NK-92 treated with Interleukin-12 subunit alpha and Interleukin-12 subunit beta, amount 100 ng/mL, for 24 hours (cell line): ENCODE results near the gene MMP23B.
"Not testable (repeated sequence)": the region's sequence is repeated elsewhere in the genome, so short reads cannot be mapped to it uniquely, and the experiment has no call there.

Experiments used
- DNase-seq: peaks from one replicate; lab custom pipeline; 2025; lab: John Stamatoyannopoulos, UW

MMP23B gene

DNA sequence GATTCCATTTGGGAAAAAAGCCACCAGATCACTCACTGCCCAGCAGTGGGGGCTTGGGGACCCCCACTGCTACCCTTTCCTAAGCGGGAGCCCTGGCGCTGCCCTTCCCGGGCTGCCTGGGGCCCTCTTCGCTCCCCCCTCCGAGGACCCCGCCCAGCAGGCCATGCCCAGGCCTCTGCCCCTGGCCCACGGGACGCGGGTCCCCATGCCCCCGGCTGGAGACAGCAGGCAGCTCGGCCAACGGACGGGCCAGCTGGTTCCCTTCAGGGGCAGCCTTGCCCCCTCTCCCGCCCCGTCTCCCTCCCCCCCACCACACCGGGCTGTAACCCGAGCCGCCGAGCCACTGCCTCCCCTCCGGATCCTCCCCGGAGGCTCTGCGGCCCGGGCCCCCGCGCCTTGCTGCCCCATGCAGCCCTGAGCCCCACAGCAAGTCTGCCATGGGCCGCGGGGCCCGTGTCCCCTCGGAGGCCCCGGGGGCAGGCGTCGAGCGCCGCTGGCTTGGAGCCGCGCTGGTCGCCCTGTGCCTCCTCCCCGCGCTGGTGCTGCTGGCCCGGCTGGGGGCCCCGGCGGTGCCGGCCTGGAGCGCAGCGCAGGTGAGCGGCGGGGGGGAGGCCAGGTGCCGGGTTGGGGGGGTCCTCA is at the start of gene MMP23B:
Gene MMP23B (plus strand): TSS at position 392 of the 639 bp plus-strand sequence. CDS start 46 bp downstream, at position 438.
- no peak for DNase-seq

DNA sequence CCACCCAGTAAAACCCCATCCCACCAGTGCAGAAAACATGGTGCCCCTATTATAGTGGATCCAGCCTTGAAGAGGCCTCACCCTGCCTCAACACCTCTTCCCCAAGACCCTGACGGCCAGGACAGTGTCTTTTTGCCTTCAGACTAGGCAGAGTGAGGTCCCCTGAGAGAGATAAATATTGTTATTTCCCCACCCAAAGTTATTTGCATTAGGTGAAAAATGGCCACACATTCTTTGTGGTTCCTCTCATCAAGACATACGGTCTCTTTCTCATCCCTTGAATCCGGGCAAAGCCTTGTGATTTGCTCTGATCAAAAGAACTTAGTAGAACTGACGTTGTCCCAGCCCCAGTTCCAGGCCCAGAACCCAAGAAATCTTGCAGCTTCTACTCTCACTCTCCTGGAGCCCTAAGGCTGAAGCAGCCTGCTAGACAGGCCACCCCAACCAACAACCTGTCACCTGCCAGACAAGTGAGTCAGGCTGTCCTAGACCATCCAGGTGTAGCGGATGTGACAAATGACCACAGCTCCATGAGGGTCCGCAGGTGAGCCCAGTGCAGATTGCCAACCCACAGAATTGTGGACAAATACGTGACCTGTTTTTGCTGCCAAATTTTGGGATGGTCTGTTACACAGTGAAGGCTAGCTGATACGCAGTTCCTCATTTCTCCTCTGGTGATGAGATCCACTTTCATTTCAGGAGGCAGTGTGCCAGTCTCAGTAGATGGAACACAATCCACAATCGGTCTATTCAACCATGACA is 49.2 kb upstream of the MMP23B start:
- DNase-seq = no peak

DNA sequence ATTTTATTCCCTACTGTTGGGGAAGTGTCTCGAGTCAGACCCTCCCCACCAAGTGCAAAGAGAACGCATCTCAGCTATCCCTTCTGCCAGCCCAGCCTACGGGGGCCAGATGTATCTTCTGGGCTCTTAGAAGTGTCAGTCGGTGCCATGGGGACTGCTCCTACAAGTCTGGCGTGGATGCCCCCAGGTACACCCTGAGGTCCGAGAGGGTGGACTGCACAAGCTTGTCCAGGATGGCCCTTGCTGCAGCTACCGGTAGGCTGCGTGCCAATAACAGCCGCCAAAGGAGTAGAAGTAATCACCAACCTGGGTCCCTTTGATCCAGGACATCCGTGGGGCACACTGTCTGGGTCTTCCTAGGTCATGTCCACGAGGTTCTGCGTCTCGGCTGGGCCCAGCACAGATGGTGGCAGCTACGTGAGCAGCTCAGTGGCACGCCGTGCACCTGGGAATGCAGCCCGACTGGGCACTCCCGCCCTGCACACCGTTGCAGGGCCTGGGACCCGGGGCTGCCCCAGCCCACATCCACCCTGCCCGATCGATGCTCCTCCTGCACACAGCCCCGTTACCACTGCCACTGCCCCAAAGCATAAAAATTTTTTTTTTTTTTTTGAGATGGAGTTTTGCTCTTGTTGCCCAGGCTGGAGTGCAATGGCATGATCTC is 48.5 kb upstream of the MMP23B start:
- DNase-seq = no peak

DNA sequence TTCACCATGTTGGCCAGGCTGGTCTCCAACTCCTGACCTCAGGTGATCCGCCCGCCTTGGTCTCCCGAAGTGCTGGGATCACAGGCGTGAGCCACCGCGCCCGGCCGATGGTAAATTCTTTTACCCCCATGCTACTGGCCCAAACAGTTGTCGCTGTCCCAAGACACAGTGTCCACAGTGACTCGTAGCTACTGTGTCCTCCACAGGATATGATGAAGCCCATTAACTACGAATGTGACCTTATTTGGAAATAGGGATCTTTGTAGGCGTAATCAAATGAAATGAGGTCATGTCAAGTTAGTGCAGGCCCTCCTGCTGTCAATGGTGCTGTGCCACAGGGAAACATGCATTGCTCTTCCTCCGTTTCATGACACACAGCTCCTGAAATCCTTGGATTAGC is 40.5 kb upstream of the MMP23B start:
- no peak for DNase-seq

DNA sequence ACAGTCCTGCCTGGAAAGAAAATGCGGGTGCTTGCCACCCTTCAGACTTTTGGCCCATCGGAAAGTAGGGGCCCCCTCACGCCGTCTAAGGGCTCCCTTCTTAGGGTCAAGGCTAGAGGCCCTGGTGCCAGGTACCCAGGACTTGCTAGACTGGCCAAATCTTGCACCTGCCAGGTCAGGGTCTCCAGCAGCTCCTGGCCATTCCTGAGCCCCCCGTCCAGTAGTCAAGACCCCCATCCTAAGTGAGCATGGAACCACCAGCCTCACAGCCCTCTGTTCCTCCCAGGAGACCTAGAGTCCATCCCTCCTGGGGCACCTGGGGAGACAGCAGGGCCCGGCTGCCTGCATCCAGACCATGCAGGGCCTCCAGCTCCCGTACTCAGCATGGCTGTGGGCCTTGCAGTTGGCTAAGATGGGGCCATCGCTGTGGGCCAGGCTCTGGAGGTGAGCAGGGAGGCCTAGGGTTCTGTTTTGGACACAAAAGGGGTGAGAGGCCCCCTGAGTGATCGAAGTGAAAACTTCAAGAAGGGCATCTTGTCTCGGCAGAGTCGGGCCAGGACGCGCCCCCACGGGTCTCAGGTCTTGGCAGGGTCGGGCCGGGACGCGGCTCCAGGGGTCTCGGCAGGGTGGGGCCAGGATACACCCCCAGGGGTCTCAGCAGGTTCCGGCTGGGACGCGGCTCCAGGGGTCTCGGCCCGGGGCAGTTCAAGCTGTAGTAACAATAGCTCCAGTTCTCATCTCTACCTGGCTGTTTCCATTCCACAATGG is 38.0 kb upstream of the MMP23B start:
- DNase-seq = no peak

DNA sequence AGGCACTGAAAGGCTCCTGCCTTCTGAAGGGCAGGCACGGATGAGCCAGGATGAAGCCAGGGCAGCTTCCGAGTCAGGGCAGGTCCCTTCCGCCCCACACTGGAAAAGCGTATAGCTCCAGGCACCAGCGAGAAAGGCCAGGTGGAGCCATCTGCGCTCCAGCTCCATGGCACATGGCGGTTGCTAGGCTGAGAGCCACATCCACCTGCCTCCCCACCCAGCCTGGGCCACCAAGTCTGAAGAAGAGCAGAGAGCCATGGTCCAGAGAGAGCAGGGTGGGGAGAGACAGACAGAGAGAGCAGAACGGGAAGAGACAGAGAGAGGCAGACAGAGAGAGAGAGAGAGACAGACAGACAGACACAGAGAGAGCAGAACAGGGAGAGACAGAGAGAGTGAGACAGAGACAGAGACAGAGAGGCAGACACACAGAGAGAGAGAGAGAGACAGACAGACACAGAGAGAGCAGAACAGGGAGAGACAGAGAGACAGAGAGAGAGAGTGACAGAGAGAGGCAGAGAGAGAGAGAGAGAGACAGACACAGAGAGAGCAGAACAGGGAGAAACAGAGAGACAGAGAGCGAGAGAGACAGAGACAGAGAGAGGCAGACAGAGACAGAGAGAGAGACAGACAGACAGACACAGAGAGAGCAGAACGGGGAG is 37.2 kb upstream of the MMP23B start:
- DNase-seq = no peak

DNA sequence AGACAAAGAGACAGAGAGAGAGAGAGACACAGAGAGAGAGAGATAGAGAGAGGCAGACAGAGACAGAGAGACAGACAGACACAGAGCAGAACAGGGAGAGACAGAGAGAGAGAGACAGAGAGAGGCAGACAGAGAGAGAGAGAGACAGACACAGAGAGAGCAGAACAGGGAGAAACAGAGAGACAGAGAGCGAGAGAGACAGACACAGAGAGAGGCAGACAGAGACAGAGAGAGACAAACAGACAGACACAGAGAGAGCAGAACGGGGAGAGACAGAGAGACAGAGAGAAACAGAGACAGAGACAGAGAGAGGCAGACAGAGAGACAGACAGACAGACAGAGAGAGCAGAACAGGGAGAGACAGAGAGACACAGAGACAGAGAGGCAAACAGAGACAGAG is 36.6 kb upstream of the MMP23B start:
- not testable (repeated sequence) for DNase-seq

DNA sequence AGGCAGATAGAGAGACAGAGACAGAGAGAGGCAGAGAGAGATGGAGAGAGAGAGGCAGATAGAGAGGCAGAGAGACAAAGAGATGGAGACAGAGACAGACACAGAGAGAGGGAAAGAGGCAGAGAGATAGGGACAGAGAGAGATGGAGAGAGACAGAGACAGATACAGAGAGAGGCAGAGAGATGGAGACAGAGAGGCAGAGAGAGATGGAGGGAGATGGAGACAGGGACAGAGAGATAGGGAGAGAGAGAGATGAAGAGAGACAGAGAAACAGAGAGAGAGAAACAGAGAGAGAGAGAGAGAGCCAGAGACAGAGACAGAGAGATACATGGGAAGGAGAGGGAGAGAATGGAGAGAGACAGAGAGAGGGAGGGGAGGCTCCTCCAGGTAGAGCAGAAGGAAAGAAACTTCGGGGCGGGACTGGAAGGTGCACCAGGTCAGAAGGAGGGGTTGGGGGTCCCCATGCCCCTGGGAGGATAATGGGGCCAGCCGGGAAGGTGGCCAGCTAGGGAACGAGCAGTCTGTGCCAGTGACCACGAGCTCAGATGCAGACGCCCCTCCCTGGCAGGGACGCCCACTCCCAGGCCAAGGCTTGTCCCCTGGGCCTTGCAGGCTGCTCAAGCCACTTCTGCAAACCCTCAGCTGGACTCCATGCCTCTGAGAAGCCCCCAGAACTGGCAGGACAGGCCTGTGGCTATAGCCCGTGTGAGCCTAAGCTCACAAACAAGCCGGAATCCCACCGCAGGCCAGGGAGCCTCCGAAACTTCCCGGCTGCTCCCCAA is 35.3 kb upstream of the MMP23B start:
- DNase-seq = no peak

DNA sequence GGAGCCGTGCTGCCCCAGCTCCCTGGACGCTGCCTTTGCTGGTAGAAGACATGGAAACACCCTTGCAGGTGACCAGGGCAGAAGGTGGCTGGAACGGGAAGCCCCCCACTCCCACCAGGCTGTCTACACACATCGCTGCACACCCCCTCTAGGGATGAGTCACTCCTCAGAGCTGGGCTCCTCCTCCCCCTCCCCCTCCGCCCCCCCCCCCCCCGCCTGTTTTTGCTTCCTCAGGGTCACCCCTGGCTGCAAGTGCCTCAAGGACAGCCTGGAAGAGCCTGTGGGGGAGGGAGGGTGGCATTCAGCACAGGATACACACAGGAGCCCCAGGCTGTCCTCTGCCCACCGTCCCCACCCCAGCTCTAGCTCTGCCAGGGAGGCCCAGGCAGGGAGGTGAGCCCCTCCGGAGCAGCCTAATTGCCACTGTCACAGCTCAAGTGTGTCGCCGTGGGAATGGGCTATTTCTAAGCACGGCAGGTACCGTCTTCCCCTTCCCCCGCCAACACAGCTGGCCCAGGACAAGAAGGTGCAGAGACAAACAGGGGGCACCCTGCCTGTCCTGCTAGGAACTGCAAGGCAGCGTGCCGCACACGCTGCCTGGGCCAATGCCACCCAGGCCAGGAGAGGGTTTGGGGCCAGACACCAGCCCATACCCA is 34.6 kb upstream of the MMP23B start:
- DNase-seq = no peak

DNA sequence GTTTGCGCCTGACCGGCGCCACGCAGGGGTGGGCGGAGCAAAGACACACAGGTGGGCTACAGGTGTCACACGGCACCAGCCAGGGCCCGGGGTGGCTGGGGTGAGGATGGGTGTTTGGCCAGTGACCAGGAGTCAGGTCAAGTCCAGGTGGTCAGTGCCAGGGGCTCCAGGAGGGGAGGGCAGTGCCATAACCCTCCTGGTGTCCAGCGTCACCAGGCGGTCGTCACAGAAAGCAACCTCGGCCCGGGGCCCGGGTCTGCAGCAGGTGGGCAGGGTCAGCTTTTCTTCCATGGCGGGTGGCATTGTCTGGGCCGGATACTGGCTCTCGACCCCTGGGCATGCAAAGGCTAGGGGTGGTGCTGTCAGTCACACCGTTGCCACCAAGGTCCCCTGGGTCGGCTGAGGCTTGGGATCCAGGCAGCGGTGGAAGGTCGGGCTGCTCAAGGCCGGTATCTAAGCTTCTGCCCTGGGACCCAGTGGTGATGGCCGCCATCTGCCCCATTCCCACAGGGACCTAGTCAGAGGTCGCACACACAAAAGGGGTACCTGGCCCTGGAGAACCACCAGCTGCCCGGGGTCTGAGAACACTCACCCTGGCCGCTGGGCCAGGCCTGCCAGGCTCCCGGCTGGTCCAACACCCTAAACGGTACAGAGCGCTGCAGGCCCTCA is 33.8 kb upstream of the MMP23B start:
- DNase-seq = no peak

DNA sequence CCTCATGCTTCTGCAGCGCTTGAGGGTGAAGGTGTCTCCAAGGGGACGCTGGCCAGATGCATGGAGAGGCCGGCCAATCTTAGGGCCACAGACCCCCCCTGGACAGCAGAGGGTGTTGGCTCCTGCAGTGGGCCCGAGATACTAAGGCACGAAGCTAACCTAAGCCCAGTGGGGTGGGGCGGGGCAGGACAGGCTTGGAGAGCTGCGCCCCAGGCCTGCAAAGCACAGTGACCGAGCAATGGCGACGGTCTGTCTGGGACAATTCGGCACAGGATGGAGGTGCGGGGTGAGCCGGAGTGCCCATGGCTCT is 33.3 kb upstream of the MMP23B start:
- no peak for DNase-seq

DNA sequence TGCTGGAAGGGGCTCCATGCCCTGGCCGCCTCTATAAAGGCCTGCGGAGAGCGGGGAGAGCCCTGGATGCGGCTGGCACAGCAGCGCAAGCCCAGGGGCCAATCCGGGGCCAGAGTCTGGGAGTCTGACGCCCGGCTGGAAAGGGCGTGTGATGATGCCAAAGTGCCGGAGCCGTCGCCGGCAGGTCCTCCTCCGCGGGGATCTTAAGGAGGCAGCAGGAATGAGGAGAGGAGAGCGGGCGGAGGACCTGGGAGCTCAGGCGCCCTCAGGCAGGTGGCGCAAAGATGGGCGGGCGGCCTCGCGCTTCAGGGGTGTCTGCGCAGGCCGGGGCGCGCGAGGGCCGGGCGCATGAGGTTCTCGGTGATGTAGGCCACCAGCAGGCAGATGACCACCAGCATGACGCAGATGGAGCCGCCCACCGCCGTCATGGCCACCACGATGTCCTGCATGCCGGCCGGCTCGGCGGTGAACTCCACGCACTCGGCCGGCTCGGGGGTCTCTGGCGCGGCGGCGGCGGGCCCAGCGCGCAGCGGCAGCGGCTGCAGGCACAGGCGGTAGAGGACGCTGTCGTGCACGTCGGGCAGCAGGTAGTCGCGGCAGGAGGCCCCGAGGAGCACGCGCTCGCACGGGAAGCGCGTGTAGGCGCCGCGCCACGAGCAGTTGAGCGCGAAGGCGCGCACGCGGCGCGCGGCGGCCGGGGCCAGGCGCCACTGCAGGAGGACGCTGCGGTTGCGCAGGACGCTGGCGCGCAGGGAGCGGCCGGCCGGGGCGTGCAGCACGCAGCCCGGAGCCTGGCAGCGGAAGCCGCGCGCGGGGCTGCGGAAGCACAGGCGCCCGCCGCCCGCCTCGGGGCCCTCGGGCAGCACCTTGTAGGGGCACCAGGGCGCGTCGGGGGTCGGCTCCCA is 32.7 kb upstream of the MMP23B start:
- no peak for DNase-seq

DNA sequence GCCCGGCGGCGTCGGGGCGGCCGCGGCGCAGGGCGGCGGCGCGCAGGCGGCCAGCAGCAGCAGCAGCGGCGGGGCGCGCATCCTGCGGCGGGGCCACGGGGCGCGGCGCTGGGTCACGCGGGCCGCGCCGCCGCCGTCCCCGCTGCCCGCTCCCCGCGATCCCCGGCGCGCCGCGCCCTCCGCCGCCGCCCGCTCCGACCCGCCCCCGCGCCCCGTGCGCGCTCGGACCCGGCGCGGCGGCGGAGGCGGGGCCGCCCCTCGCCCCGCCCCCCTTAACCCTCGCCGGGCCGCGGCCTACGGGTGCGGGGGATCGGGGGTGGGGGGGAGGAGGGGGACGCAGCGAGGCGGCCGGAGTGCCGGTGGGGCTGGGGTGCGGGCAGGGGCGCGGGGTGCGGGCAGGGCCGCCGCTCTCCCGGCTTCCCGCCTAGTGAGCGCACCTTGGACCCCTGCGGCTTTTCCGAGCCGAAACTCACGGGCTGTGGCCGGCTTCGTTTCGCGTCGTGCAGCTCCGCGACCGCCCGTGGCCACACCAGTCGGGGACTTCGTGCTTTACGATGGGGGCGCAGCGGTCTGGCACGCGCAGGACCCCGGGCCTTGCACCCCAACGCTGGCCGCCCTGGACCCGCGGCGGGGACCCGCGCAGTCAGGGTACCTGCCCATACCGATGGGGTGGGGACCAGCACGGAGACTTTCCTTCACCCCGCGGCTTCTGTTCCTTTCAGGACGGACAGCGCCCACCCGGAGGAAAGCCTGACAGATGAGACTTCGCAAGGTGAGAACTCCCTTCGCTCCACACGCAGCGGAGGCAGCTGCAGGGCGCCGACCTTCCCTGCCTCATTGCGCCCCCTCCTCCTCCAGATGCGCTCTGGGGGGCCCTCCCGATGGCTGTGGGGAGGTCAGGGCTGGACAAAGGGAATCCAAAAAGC is 31.8 kb upstream of the MMP23B start, which contains the start of gene FNDC10:
Gene FNDC10 (minus strand): TSS at position 201 of the 926 bp plus-strand sequence. CDS start 120 bp downstream, at position 81.
- no peak for DNase-seq

DNA sequence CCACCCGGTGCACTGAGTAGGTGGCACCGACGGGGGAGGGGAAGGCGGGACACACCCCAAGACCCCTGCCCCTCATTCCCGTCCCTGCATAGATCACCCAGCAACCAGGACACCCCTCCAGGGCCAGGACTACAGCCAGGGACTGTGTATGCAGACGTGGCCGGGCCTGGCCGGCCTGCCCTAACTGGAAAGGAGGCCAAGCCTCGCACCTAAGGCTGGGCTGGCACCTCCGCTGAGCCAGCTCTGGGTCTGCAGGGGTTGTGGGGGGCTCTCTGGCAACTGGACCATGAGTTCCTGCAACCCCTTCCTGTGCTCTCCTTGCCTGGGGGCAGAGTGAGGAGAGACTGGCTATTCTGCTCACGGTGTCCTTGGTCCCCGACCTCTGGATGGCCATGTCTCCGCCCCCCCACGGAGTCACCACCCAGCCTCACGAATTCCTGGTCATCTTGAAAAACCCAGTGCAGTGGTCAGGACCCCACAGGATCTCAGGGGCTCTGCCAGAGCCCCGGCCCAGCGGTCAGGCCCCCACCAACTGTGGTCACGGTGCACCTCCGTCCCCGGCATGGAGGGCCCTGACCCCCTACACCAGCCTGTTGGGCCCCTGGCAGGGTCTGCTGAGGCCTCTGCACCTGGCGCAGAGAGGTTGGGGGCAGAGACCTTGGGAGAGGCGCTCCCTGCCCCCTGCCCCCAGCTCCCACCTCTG is 31.0 kb upstream of the MMP23B start:
- no peak for DNase-seq

DNA sequence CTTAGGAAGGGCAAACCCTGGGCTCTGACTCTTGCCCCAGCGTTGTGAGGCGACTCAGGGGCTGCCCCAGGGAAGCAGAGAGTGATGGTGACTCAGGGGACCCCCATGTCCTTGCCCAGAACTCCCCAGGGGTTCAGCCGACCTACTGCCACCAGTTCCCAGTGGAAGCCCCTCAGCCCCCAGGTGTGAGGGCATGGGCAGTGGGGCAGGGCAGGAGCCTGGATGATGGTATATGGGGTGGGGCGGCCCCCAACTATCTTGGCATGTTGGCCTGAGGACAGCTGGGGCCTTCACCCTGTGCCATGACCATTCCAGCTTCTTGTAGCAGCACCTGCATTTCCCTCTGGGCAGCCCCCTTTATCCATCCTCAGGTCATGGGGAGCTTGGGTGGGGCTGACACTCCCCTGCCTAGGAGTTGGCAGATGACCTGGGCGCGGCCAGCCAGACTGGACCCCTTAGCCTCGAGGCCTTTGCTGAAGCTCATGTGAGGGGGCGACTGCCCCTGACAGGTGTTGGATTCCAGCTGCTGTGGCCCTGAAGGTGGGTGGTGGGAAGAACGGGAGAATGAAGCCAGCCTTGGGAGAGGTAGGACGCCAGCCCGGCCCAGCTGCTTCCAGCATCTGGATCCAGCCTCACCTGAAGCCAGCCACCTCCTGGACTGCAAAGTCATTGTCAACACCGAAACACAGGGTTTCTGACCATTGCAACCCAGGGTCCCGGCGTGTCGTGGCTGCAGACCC is 30.2 kb upstream of the MMP23B start:
- DNase-seq = no peak

DNA sequence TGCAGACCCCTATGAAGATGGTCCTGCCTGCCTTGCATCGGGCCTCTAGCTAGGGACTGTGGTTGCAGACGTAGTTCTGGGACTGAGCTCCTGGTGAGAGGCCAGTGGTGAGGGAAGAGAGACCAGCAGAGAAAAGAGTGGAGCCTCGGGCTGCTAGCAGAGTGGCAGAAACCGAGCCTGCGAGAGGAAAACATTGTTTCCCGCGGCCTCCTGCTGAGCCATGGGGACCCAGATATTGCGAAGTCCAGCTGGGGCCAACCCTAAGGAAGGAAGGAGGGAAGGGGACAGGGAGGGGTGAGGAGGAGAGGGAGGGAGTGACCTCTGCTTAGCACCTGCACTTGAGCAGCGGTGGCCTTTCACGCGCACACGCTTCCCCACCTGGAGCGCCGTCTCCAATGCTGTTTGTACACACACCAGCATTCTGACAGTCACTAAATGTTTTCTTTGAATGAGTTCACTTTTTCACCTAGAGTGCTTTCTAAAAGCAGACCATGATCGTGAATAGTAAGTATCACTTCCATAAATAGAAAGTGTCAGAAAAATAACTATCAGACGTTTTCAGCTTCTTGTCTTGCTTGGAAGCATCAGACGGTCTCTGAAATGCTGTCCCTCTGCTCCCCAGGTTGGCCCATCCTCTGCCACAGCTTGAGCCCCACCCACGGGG is 29.5 kb upstream of the MMP23B start:
- no peak for DNase-seq
